Neural cell (in vitro differentiated cells): Measurements from ENCODE around the gene QSER1. TPM values are rescaled to one million over a fixed set of nuclear protein-coding genes. Genes with fewer than 3 reads are reported as not detected.

Source experiments
- H2AFZ ChIP-seq: fragments of 200-600, 300-800 bp; sonication (generic), shearing (Covaris generic); 2 replicates; pipeline ENCODE4 v1.6.0; 2014; ENCODE audit warnings: low read depth, mild to moderate bottlenecking, antibody characterized with exemption, low read length, moderate library complexity
- H3F3A ChIP-seq: fragments of 200-600 bp; shearing (Covaris generic); 2 replicates; pipeline ENCODE4 v1.6.1; 2016; ENCODE audit warnings: mild to moderate bottlenecking, moderate library complexity, mixed read lengths, antibody characterized with exemption, low read length; ENCODE audit not compliant: insufficient read depth, poor library complexity, severe bottlenecking
- H3K27ac ChIP-seq: fragments of 200-600, 300-800 bp; sonication (generic), shearing (Covaris generic); 2 replicates; pipeline ENCODE4 v1.5.1; 2014; ENCODE audit warnings: mild to moderate bottlenecking, low read length, moderate library complexity
- H3K27me3 ChIP-seq: fragments of 300-800, 200-600 bp; sonication (generic), shearing (Covaris generic); 2 replicates; pipeline ENCODE4 v1.6.0; 2014; ENCODE audit warnings: mild to moderate bottlenecking, low read depth, low read length, moderate library complexity; ENCODE audit not compliant: insufficient read depth
- H3K36me3 ChIP-seq: fragments of 300-800, 200-600 bp; sonication (generic), shearing (Covaris generic); 2 replicates; pipeline ENCODE4 v1.5.1; 2014; ENCODE audit warnings: mild to moderate bottlenecking, antibody characterized with exemption, low read length, moderate library complexity; ENCODE audit not compliant: insufficient read depth
- H3K4me2 ChIP-seq: fragments of 300-800, 200-600 bp; sonication (generic), shearing (Covaris generic); 2 replicates; pipeline ENCODE4 v1.6.0; 2014; ENCODE audit warnings: mild to moderate bottlenecking, low read length
- H3K4me3 ChIP-seq: fragments of 300-800, 200-600 bp; sonication (generic), shearing (Covaris generic); 2 replicates; pipeline ENCODE4 v1.5.1; 2014; ENCODE audit warnings: mild to moderate bottlenecking, low read length, moderate library complexity
- H3K79me2 ChIP-seq: fragments of 200-600 bp; shearing (Covaris generic); replicated peaks from 2 replicates; pipeline ENCODE4 v1.6.0; 2014; ENCODE audit warnings: mild to moderate bottlenecking, low read length, moderate library complexity; ENCODE audit not compliant: insufficient read depth
- H3K9ac ChIP-seq: fragments of 300-800, 200-600 bp; sonication (generic), shearing (Covaris generic); 2 replicates; pipeline ENCODE4 v1.6.1; 2016; ENCODE audit warnings: mild to moderate bottlenecking, low read length, mixed read lengths
- H3K9me2 ChIP-seq: fragments of 200-600 bp; shearing (Covaris generic); 2 replicates; pipeline ENCODE4 v1.6.1; 2016; ENCODE audit warnings: mild to moderate bottlenecking, low read length, mixed read lengths; ENCODE audit not compliant: insufficient read depth
- H3K9me3 ChIP-seq: fragments of 200-600, 300-800 bp; sonication (generic), shearing (Covaris generic); 2 replicates; pipeline ENCODE4 v1.6.1; 2016; ENCODE audit warnings: mild to moderate bottlenecking, mixed run types, low read length, moderate library complexity, mixed read lengths
- H4K20me1 ChIP-seq: fragments of 200-600 bp; shearing (Covaris generic); 2 replicates; pipeline ENCODE4 v1.6.1; 2016; ENCODE audit warnings: mild to moderate bottlenecking, mixed run types; ENCODE audit not compliant: insufficient read depth
- EP300 ChIP-seq: fragments of 450-650 bp; conservative IDR thresholded peaks from 2 replicates; pipeline ENCODE4 v1.6.1; 2014; ENCODE audit warnings: antibody characterized with exemption, mild to moderate bottlenecking, moderate library complexity; ENCODE audit not compliant: poor library complexity, severe bottlenecking
- EZH2 ChIP-seq: fragments of 200-600, 300-800 bp; shearing (Covaris generic), sonication (generic); IDR thresholded peaks from 2 replicates; pipeline ENCODE4 v1.6.1; 2014; ENCODE audit warnings: antibody characterized with exemption, low read length, borderline replicate concordance, mild to moderate bottlenecking; ENCODE audit not compliant: insufficient read depth, poor library complexity, severe bottlenecking
- MXI1 ChIP-seq: fragments of 450-650 bp; conservative IDR thresholded peaks from 2 replicates; pipeline ENCODE4 v1.6.1; 2014; ENCODE audit warnings: antibody characterized with exemption, mild to moderate bottlenecking; ENCODE audit not compliant: poor library complexity, severe bottlenecking
- POLR2AphosphoS5 ChIP-seq: IDR thresholded peaks from 2 replicates; pipeline ENCODE4 v1.6.1; 2012
- RAD21 ChIP-seq: fragments of 450-650 bp; conservative IDR thresholded peaks from 2 replicates; pipeline ENCODE4 v1.6.1; 2014; ENCODE audit warnings: antibody characterized with exemption, mild to moderate bottlenecking, moderate library complexity
- SMC3 ChIP-seq: fragments of 450-650 bp; conservative IDR thresholded peaks from 2 replicates; pipeline ENCODE4 v1.6.1; 2014; ENCODE audit warnings: antibody characterized with exemption, mild to moderate bottlenecking, moderate library complexity; ENCODE audit not compliant: poor library complexity
- TAF1 ChIP-seq: IDR thresholded peaks from 2 replicates; pipeline ENCODE4 v1.6.1; 2012; ENCODE audit warnings: low read depth
- polyA plus RNA-seq: library from polyadenylated mRNA; depleted of rRNA; stranded (reverse); fragments of >200 nt; gene quantifications from 2 replicates; pipeline ENCODE4 v1.2.3, GENCODE V29; 2014
- TF ChIP-seq, protein P1 (sequence below): fragments of 450-650 bp; IDR thresholded peaks from 2 replicates; pipeline ENCODE4 v1.5.1; 2014; ENCODE audit warnings: antibody characterized with exemption, mild to moderate bottlenecking, moderate library complexity; ENCODE audit not compliant: poor library complexity, severe bottlenecking
- TF ChIP-seq, protein P2 (sequence below): IDR thresholded peaks from 2 replicates; pipeline ENCODE4 v1.6.1; 2012; ENCODE audit warnings: borderline replicate concordance

The QSER1 gene
- polyA plus RNA-seq, 1 donor from 2014 or later: 18.1 TPM

DNA sequence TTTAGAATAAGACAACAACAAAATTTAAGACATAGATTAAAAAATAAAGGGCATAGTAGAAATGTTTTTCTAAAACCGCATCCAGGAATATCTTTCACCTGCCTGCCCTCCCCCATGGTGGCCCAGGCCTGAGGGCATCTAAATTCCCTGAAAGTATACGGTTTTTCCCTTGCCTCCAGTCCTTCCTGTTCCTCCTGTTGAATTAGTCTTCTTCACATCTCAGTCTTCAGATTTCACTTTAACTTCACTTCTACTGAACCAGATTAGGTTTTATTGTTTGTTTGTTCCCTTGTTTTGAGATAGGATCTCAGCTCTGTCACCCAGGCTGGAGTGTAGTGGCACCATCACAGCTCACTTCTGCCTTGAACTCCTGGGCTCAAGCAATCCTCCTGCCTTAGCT lies 90.0 kb downstream of the QSER1 start:
- Histone ChIP-seq H3K4me2 (no peak overlapping the region), H4K20me1 (no peaks in the 10 kb centered on the region), H3K79me2 (no peaks in the 10 kb centered on the region), H3K27ac (no peak overlapping the region), H3K27me3 (no peaks in the 10 kb centered on the region), H3K36me3 (no peaks in the 10 kb centered on the region), H3K9me2 (no peaks in the 10 kb centered on the region), H2AFZ (no peak overlapping the region), H3K9me3 (no peaks in the 10 kb centered on the region), H3K9ac (no peak overlapping the region), H3F3A (no peaks in the 10 kb centered on the region), H3K4me3 (no peak overlapping the region)
- no peak for TF ChIP-seq MXI1
- no peak for TF ChIP-seq SMC3
- TF ChIP-seq RAD21: no peak
- TF ChIP-seq, protein P1, sequence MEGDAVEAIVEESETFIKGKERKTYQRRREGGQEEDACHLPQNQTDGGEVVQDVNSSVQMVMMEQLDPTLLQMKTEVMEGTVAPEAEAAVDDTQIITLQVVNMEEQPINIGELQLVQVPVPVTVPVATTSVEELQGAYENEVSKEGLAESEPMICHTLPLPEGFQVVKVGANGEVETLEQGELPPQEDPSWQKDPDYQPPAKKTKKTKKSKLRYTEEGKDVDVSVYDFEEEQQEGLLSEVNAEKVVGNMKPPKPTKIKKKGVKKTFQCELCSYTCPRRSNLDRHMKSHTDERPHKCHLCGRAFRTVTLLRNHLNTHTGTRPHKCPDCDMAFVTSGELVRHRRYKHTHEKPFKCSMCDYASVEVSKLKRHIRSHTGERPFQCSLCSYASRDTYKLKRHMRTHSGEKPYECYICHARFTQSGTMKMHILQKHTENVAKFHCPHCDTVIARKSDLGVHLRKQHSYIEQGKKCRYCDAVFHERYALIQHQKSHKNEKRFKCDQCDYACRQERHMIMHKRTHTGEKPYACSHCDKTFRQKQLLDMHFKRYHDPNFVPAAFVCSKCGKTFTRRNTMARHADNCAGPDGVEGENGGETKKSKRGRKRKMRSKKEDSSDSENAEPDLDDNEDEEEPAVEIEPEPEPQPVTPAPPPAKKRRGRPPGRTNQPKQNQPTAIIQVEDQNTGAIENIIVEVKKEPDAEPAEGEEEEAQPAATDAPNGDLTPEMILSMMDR: no peak
- no peak for TF ChIP-seq POLR2AphosphoS5
- no peak for TF ChIP-seq TAF1
- no peak for TF ChIP-seq EP300
- TF ChIP-seq, protein P2, sequence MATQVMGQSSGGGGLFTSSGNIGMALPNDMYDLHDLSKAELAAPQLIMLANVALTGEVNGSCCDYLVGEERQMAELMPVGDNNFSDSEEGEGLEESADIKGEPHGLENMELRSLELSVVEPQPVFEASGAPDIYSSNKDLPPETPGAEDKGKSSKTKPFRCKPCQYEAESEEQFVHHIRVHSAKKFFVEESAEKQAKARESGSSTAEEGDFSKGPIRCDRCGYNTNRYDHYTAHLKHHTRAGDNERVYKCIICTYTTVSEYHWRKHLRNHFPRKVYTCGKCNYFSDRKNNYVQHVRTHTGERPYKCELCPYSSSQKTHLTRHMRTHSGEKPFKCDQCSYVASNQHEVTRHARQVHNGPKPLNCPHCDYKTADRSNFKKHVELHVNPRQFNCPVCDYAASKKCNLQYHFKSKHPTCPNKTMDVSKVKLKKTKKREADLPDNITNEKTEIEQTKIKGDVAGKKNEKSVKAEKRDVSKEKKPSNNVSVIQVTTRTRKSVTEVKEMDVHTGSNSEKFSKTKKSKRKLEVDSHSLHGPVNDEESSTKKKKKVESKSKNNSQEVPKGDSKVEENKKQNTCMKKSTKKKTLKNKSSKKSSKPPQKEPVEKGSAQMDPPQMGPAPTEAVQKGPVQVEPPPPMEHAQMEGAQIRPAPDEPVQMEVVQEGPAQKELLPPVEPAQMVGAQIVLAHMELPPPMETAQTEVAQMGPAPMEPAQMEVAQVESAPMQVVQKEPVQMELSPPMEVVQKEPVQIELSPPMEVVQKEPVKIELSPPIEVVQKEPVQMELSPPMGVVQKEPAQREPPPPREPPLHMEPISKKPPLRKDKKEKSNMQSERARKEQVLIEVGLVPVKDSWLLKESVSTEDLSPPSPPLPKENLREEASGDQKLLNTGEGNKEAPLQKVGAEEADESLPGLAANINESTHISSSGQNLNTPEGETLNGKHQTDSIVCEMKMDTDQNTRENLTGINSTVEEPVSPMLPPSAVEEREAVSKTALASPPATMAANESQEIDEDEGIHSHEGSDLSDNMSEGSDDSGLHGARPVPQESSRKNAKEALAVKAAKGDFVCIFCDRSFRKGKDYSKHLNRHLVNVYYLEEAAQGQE: no peak
- no peak for TF ChIP-seq EZH2

DNA sequence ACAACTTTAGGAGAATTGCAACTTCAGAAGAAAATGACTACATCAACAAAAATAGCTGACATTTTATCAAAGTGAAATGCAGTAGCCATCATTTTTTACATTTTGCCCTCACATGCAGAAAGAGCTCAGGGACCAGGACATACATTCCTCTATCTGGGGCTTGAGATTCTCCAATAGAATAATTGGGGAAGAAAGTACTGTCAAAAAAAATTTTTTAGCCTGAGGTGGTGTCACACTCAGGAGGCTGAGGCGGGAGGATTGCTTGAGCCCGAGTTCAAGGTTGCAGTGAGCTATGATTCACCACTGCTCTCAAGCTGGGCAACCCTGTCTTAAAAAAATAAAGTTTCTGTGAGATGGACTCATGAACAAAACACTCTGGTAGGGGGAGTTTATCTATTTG lies 90.9 kb downstream of the QSER1 start:
- no peak overlapping the region for H3K9ac ChIP-seq
- H3K9me3 ChIP-seq: no peaks in the 10 kb centered on the region
- no peak overlapping the region for H3K27ac ChIP-seq
- no peaks in the 10 kb centered on the region for H3K27me3 ChIP-seq
- no peak overlapping the region for H2AFZ ChIP-seq
- no peaks in the 10 kb centered on the region for H3K36me3 ChIP-seq
- no peak overlapping the region for H3K4me2 ChIP-seq
- no peak overlapping the region for H3K4me3 ChIP-seq
- H3K9me2 ChIP-seq: no peaks in the 10 kb centered on the region
- H4K20me1 ChIP-seq: no peaks in the 10 kb centered on the region
- H3K79me2 ChIP-seq: no peaks in the 10 kb centered on the region
- no peak for TF ChIP-seq EP300
- no peak for TF ChIP-seq SMC3
- TF ChIP-seq EZH2: no peak
- TF ChIP-seq, protein P1: no peak
- TF ChIP-seq, protein P2: no peak
- no peak for TF ChIP-seq POLR2AphosphoS5
- no peak for TF ChIP-seq TAF1
- no peak for TF ChIP-seq MXI1
- TF ChIP-seq RAD21: no peak
- no peaks in the 10 kb centered on the region for H3F3A ChIP-seq
